ENCODE data around the gene ZC3H4.

DNA sequence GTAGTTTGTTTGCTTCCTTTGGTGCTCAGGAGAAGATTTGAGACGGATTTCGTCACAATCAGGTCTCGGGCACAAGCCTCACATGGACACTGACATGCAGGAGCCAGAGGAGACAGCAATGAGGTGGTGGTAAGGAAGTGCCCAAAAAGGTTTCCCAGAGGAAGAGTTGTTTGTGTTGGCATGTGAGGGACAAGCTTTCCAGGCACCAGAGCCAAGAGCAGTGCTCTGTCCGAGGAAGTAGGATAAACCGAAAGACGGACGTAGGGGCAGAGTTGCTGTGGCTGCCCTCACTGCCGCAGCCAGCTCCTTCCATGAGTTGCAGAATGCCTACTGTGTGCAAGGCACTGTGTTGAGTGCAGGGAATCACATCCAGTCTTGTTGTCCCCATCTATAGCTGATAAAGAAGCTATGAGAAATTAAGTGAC lies 44.8 kb upstream of the ZC3H4 start:
- TF ChIP-seq, protein P1, sequence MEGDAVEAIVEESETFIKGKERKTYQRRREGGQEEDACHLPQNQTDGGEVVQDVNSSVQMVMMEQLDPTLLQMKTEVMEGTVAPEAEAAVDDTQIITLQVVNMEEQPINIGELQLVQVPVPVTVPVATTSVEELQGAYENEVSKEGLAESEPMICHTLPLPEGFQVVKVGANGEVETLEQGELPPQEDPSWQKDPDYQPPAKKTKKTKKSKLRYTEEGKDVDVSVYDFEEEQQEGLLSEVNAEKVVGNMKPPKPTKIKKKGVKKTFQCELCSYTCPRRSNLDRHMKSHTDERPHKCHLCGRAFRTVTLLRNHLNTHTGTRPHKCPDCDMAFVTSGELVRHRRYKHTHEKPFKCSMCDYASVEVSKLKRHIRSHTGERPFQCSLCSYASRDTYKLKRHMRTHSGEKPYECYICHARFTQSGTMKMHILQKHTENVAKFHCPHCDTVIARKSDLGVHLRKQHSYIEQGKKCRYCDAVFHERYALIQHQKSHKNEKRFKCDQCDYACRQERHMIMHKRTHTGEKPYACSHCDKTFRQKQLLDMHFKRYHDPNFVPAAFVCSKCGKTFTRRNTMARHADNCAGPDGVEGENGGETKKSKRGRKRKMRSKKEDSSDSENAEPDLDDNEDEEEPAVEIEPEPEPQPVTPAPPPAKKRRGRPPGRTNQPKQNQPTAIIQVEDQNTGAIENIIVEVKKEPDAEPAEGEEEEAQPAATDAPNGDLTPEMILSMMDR (IDR thresholded peaks at IDR 0.05): no peak
- no peak for TF ChIP-seq POLR2A (IDR thresholded peaks at IDR 0.05)

Measured in heart left ventricle (tissue), 13 donors.